HG02852 (cell line): Measurements from ENCODE around the gene ZNF148.
"Not testable (repeated sequence)": the region's sequence is repeated elsewhere in the genome, so short reads cannot be mapped to it uniquely, and the experiment has no call there.

Experiments
- ATAC-seq: cut with Tn5 transposase; IDR thresholded peaks from one replicate; pipeline ENCODE4 v1.9.1; 2021; ENCODE audit warnings: mild to moderate bottlenecking, moderate library complexity; ENCODE audit not compliant: unreplicated experiment

The ZNF148 gene

GRCh38 chr3:125375950-125376679, 990 bp upstream of the ZNF148 start:
- ATAC-seq, result no peak

- peak; percentile 26 for ATAC-seq
Measured at GRCh38 chr3:125374501-125374995, 577 bp downstream of the ZNF148 start.

- no peak for ATAC-seq
Measured at GRCh38 chr3:125367403-125368230, 7.5 kb downstream of the ZNF148 start.

GRCh38 chr3:125366132-125366531, 9.0 kb downstream of the ZNF148 start:
- no peak for ATAC-seq

GRCh38 chr3:125359700-125360099, 15.4 kb downstream of the ZNF148 start:
- no peak for ATAC-seq

GRCh38 chr3:125358923-125359322, 16.2 kb downstream of the ZNF148 start:
- ATAC-seq, result no peak

- no peak for ATAC-seq
Measured at GRCh38 chr3:125357837-125358236, 17.3 kb downstream of the ZNF148 start.

- peak; percentile 63 for ATAC-seq
Measured at GRCh38 chr3:125357032-125357658, 18.0 kb downstream of the ZNF148 start.

GRCh38 chr3:125356140-125357026, 18.7 kb downstream of the ZNF148 start:
- peak; percentile 24 for ATAC-seq

- ATAC-seq, result no peak
Measured at GRCh38 chr3:125353659-125354058, 21.5 kb downstream of the ZNF148 start.

- no peak for ATAC-seq
Measured at GRCh38 chr3:125353128-125353527, 22.0 kb downstream of the ZNF148 start.

GRCh38 chr3:125351814-125352456, 23.2 kb downstream of the ZNF148 start:
- ATAC-seq, result no peak

GRCh38 chr3:125351152-125351551, 24.0 kb downstream of the ZNF148 start:
- peak; percentile 47 for ATAC-seq

GRCh38 chr3:125350597-125350996, 24.5 kb downstream of the ZNF148 start:
- ATAC-seq, result no peak

GRCh38 chr3:125349556-125350165, 25.5 kb downstream of the ZNF148 start:
- ATAC-seq, result no peak

- ATAC-seq, result no peak
Measured at GRCh38 chr3:125349055-125349454, 26.1 kb downstream of the ZNF148 start.

- ATAC-seq, result not testable (repeated sequence)
Measured at GRCh38 chr3:125343367-125343766, 31.8 kb downstream of the ZNF148 start.

- ATAC-seq, result no peak
Measured at GRCh38 chr3:125340121-125340520, 35.0 kb downstream of the ZNF148 start.

- no peak for ATAC-seq
Measured at GRCh38 chr3:125337506-125337905, 37.6 kb downstream of the ZNF148 start.
